Measurements from ENCODE around the gene ZNF512B.
"Not testable (repeated sequence)": the region's sequence is repeated elsewhere in the genome, so short reads cannot be mapped to it uniquely, and the experiment has no call there.

- not testable (repeated sequence) for TF ChIP-seq EZH2phosphoT487 (IDR thresholded peaks at IDR 0.05; ENCODE audit: low read depth); CTCF (IDR thresholded peaks at IDR 0.05; ENCODE audit: low read depth, low read length)
Observed at GRCh38 chr20:63960654-63961621, 8.8 kb downstream of the ZNF512B start.

All from OCI-LY3 (cell line).